ENCODE data around the gene TRDMT1.

DNA sequence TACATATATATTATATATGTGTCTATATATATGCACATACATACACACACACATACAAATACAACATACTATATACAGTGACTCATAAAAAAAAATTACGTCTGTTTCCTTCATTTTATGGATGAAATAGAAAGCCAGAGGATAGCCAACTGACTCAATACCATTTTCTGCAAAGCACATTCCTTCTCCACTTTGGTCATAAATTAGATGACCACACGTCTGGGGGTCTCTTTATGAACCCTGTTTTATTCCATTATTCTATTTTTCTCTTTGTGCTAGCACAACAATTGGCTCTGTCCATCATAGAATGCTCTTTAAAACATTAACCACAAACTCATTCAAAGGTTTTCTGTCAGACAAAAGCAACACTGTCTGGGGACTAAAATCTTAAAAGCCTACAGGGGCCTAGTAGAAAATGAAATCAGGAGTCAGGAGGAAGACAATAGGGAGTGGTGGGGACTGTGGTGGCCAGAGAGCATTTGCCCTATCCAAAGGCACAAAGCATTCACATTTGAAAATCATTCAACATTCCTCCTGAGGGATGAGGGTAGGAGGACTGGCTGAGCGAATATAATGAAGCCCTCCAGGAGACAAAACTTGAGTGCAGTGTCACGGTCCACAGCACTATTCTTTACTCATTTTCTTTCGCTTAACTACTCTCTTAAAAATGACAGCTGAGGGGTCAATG is 76.1 kb downstream of the TRDMT1 start:
- no peak for TF ChIP-seq POLR2AphosphoS5 (IDR thresholded peaks at IDR 0.05)
- TF ChIP-seq, protein P1, sequence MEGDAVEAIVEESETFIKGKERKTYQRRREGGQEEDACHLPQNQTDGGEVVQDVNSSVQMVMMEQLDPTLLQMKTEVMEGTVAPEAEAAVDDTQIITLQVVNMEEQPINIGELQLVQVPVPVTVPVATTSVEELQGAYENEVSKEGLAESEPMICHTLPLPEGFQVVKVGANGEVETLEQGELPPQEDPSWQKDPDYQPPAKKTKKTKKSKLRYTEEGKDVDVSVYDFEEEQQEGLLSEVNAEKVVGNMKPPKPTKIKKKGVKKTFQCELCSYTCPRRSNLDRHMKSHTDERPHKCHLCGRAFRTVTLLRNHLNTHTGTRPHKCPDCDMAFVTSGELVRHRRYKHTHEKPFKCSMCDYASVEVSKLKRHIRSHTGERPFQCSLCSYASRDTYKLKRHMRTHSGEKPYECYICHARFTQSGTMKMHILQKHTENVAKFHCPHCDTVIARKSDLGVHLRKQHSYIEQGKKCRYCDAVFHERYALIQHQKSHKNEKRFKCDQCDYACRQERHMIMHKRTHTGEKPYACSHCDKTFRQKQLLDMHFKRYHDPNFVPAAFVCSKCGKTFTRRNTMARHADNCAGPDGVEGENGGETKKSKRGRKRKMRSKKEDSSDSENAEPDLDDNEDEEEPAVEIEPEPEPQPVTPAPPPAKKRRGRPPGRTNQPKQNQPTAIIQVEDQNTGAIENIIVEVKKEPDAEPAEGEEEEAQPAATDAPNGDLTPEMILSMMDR (IDR thresholded peaks at IDR 0.05), result no peak

All from suprapubic skin (tissue), 3 donors.